ENCODE data around the gene ATP8B1.
A peak's percentile ranks its signal among the peaks of the same experiment; 100 is the strongest.

ATP8B1 gene

DNA sequence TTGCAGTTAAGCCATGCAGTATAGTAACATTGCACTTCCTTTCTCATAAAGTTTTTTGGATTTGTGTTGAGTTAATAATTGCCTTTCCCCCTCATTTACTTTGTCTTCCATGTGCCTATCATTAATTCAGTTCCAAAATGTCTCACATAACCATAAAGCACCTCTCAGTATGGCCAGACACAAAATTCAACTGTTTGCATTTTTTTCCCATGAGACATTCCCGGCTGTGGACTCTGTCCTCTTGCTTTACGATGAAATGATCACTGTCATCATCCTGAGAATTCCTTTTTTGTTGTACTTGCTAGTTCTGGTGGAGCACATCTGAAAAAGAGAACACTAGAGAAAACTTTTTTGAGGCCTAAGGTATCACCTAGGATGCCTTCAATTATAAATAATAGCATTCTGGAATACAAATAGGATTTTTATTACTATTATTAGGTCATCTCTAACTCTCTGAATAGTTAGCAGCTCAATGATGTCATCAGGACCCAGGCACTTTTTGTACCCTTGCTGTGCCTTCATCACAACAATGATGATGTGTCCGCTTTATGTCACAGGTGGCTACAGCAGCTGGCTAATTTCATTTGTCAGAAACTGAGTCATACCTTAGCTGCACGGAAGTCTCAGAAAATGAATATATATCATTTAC lies 8.5 kb upstream of the ATP8B1 start:
- Histone ChIP-seq H3K36me3 (peaks cover 0 to 4% (median 0%) of the 10 kb centered on the region in 11 experiments; a peak in 2 of 22 replicates), H3K9ac (no peak overlapping the region), H3K9me3 (replicated peaks in 1 of 11) (peaks cover 24 to 34% (median 30%) of the 10 kb centered on the region in 11 experiments), H3K4me3 (no peak overlapping the region), H4K20me1 (no peaks in the 10 kb centered on the region), H3K27me3 (no peaks in the 10 kb centered on the region), H3K4me2 (no peak overlapping the region), H3K27ac (no peak overlapping the region), H3K4me1 (peaks cover 0 to 9% (median 0%) of the 10 kb centered on the region in 10 experiments; a peak in 3 of 20 replicates)
- no peak for TF ChIP-seq Cebpa-rat (IDR thresholded peaks at IDR 0.05)

DNA sequence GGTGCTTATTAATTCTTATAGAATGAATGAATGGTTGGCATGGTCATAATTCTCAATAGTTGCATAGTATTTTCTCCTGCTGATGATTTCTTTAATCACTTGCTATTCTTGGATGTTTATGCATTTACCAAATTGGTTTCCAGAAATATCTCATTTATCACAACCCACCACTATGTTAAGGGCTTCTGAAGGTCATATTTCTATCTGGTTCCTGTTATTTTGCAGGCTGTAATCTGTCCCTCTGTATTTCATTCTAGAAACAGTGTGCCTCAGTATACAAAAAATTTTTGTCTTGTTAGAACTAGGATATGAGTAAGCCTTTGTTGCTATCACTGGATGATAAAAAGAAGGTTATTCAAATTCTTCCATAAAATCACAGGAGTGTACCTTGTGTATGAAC lies 6.1 kb upstream of the ATP8B1 start:
- Histone ChIP-seq H4K20me1 (no peaks in the 10 kb centered on the region), H3K4me3 (no peak overlapping the region), H3K4me2 (no peak overlapping the region), H3K9me3 (replicated peaks in 1 of 11) (peaks cover 27 to 41% (median 35%) of the 10 kb centered on the region in 11 experiments), H3K36me3 (peaks cover 0 to 4% (median 0%) of the 10 kb centered on the region in 11 experiments; a peak in 2 of 22 replicates), H3K27me3 (peaks cover 9 to 16% (median 13%) of the 10 kb centered on the region in 11 experiments), H3K27ac (no peak overlapping the region), H3K4me1 (peaks cover 0 to 15% (median 0%) of the 10 kb centered on the region in 10 experiments; a peak in 3 of 20 replicates), H3K9ac (no peak overlapping the region)
- TF ChIP-seq Cebpa-rat (IDR thresholded peaks at IDR 0.05), result no peak

DNA sequence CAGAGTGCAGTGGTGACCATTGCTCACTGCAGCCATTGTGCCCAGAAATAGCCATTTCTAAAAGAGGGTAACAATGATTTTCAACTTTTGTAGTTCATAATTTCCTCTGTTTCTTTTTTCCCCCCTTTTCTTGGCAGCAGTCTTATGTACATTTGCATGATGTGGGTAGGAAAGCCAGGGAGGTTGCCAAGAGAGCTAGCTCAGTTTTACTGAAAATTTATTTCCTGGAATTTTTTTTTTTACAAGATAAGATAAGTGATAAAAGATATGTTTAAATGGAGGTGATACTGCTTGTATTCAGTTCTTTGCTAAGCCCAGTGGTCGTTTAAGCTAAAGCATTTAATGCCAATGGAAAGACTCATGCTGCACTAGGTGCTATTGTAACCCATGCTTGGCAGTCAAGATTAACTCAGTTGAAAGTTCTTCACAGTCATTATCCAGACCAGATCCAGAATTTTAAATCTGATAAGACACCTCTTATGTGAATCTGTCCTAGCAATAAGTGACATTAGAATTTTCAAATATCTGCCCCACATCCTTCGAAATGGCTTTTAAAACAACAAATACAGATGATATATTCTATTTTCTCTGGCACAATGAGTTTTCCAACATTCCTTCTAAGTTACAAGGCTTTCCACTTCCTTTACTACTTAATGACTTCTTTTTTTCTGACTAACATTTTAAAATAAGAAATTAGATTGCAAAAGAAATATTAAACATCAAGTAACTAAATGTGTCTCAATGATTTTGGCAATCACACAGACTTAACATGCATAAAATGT lies 4.4 kb upstream of the ATP8B1 start:
- Histone ChIP-seq H3K36me3 (peaks cover 0 to 6% (median 0%) of the 10 kb centered on the region in 11 experiments; a peak in 4 of 22 replicates), H3K4me3 (no peak overlapping the region), H3K4me1 (peaks cover 4 to 21% (median 6%) of the 10 kb centered on the region in 10 experiments; a peak in 17 of 20 replicates), H3K9me3 (replicated peaks in 1 of 11) (peaks cover 28 to 45% (median 37%) of the 10 kb centered on the region in 11 experiments), H4K20me1 (peaks cover 0 to 11% (median 2%) of the 10 kb centered on the region in 11 experiments; a peak in 9 of 22 replicates), H3K27ac (no peak overlapping the region), H3K27me3 (peaks cover 26 to 32% (median 30%) of the 10 kb centered on the region in 11 experiments), H3K4me2 (no peak overlapping the region), H3K9ac (no peak overlapping the region)
- TF ChIP-seq Cebpa-rat (IDR thresholded peaks at IDR 0.05), result no peak

DNA sequence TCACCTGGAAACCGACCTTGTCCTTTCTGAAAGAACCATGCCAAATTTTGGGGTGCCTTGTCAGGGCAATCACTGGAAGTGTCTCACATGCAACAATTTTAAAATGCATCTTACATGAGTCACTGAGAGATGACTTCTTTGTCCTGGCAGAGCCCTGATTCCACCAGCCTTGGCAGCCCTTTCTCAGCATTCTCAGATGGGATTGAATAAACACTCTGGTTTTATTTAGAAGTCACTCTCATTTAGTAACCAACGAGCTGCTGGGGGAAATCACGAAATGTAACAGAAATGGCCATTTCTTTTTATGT lies 3.8 kb upstream of the ATP8B1 start:
- Histone ChIP-seq H3K27ac (no peak overlapping the region), H3K9ac (no peak overlapping the region)
- TF ChIP-seq Cebpa-rat (IDR thresholded peaks at IDR 0.05), result no peak

DNA sequence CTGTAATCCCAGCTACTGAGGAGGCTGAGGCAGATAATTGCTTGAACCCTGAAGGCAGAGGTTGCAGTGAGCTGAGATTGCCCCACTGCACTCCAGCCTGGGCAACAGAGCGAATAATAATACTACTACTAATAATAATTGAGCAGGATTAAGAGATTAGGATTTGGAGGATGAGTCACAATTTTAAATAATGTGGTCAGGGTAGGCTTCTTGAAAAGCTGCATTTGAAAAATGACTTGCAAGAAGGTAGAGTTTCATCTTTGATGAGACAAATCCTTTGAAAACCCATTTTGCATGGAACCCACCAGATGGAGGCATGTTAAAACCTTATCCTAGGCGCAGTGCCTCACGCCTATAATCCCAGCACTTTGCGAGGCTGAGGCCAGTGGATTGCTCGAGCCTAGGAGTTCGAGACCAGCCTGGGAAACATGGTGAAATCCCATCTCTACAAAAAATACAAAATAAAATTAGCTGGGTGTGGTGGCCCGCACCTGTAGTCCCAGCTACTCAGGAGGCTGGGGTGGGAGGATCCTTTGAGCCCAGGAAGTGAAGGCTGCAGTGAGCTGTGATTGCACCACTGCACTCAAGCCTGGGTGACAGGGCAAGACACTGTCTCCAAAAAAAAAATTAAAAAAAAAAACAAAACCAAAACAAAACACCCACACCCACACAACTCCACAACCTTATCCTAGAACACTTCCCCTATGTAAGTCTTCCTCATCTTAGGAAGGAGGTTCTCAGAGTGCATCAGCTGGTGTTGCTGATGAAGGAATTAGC lies 3.3 kb upstream of the ATP8B1 start:
- H3K27me3 ChIP-seq, result peaks cover 37 to 44% (median 41%) of the 10 kb centered on the region in 11 experiments
- H3K4me3 ChIP-seq, result no peak overlapping the region
- peaks cover 7 to 32% (median 16%) of the 10 kb centered on the region in 10 experiments; a peak in 18 of 20 replicates for H3K4me1 ChIP-seq
- no peak for TF ChIP-seq Cebpa-rat (IDR thresholded peaks at IDR 0.05)
- H3K9me3 ChIP-seq (replicated peaks in 1 of 11), result peaks cover 16 to 44% (median 29%) of the 10 kb centered on the region in 11 experiments
- H3K9ac ChIP-seq, result no peak overlapping the region
- peak overlapping the region in 2 of 11 experiments; percentile 5 to 23; a peak in 2 of 22 replicates for H3K4me2 ChIP-seq
- peaks cover 0 to 6% (median 0%) of the 10 kb centered on the region in 11 experiments; a peak in 2 of 22 replicates for H3K36me3 ChIP-seq
- no peak overlapping the region for H3K27ac ChIP-seq
- peaks cover 0 to 20% (median 11%) of the 10 kb centered on the region in 11 experiments; a peak in 11 of 22 replicates for H4K20me1 ChIP-seq

More for the DNA sequence above, 3.8 kb upstream of the ATP8B1 start:
- Histone ChIP-seq H3K36me3 (peaks cover 0 to 6% (median 0%) of the 10 kb centered on the region in 11 experiments; a peak in 3 of 22 replicates), H4K20me1 (peaks cover 0 to 15% (median 8%) of the 10 kb centered on the region in 11 experiments; a peak in 11 of 22 replicates), H3K9me3 (replicated peaks in 1 of 11) (peaks cover 22 to 45% (median 35%) of the 10 kb centered on the region in 11 experiments), H3K4me2 (peak overlapping the region in 2 of 11 experiments; percentile 5 to 23; a peak in 2 of 22 replicates), H3K27me3 (peaks cover 32 to 38% (median 36%) of the 10 kb centered on the region in 11 experiments), H3K4me3 (no peak overlapping the region), H3K4me1 (peaks cover 7 to 27% (median 12%) of the 10 kb centered on the region in 10 experiments; a peak in 18 of 20 replicates)

DNA sequence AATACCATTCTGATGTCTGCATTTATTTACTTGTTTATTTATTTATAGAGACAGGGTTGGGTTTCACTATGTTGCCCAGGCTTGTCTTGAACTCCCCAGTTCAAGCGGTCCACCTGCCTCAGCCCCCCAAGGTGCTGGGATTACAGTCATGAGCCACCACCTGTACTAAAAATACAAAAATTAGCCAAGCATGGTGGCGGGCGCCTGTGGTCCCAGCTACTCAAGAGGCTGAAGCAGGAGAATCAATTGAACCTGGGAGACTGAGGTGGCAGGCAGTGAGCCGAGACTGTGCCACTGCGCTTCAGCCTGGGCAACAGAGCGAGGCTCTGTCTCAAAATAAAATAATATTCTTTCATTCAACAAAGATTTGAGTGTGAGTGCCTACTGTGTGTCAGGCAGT lies 2.0 kb upstream of the ATP8B1 start:
- Histone ChIP-seq H3K9ac (no peak overlapping the region), H3K9me3 (replicated peaks in 1 of 11) (peaks cover 15 to 37% (median 26%) of the 10 kb centered on the region in 11 experiments), H3K36me3 (peaks cover 0 to 6% (median 0%) of the 10 kb centered on the region in 11 experiments; a peak in 2 of 22 replicates), H3K4me1 (peaks cover 7 to 32% (median 16%) of the 10 kb centered on the region in 10 experiments; a peak in 18 of 20 replicates), H4K20me1 (peaks cover 0 to 24% (median 11%) of the 10 kb centered on the region in 11 experiments; a peak in 11 of 22 replicates), H3K4me2 (no peak overlapping the region), H3K4me3 (no peak overlapping the region), H3K27ac (no peak overlapping the region), H3K27me3 (peaks cover 50 to 56% (median 54%) of the 10 kb centered on the region in 11 experiments)
- no peak for TF ChIP-seq Cebpa-rat (IDR thresholded peaks at IDR 0.05)

DNA sequence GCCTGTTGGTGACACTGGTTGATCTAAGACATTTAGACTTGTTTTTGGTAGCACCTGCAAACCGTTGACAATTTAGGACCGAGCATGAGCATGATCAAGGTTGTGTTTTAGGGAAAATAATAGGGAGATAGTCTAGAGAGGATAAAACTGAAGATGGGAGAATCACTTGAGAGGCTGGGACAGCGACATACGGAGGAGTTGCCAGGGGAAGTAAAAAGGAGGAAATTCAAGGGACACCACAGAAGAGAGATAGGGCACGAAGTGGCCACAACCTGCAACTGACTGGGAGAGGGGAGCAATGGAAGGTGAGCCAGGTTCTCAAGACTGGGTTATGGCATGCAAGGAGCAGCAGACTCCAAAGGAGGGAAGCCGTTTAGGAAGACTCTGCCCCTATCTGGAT lies 1.4 kb upstream of the ATP8B1 start:
- no peak for TF ChIP-seq Cebpa-rat (IDR thresholded peaks at IDR 0.05)
- Histone ChIP-seq H3K27me3 (peaks cover 56 to 62% (median 59%) of the 10 kb centered on the region in 11 experiments), H3K36me3 (peaks cover 0 to 6% (median 0%) of the 10 kb centered on the region in 11 experiments; a peak in 2 of 22 replicates), H3K4me2 (no peak overlapping the region), H3K4me3 (no peak overlapping the region), H3K9me3 (replicated peaks in 1 of 11) (peaks cover 15 to 37% (median 26%) of the 10 kb centered on the region in 11 experiments), H3K27ac (no peak overlapping the region), H3K9ac (no peak overlapping the region), H3K4me1 (peaks cover 7 to 32% (median 16%) of the 10 kb centered on the region in 10 experiments; a peak in 18 of 20 replicates), H4K20me1 (peaks cover 0 to 24% (median 11%) of the 10 kb centered on the region in 11 experiments; a peak in 11 of 22 replicates)

All from BLaER1 treated with 17β-estradiol and CSF1 and Interleukin-3, amounts not matched to agents 10 nM and 100 nM (cell line).